Natural killer cell (primary cell): ENCODE results near the gene ZNF648. TPM values are rescaled to one million over a fixed set of nuclear protein-coding genes. Genes with fewer than 3 reads are reported as not detected.

ENCODE experiments used
- ATAC-seq, 3 donors: fragments of 150-1000 bp in 2 of 3; fragments of 200-7000 bp in 1 of 3; cut with Tn5 transposase; 1 replicate in 1 of 3; 2 replicates in 2 of 3; pipeline ENCODE4 v1.10.0; 2021; ENCODE audit warnings: mild to moderate bottlenecking in 2 of 3, moderate library complexity in 2 of 3
- DNase-seq, 2 donors: peaks; one replicate each; pipeline versions ENCODE4 v3.0.0 to v3.0.0-alpha.2; 2013 to 2021; ENCODE audit warnings: mixed read lengths in 1 of 2
- H3K27ac ChIP-seq: one replicate; pipeline ENCODE4 v1.5.1; 2013; ENCODE audit warnings: mild to moderate bottlenecking, low read length
- H3K27me3 ChIP-seq: one replicate; pipeline ENCODE4 v1.6.1; 2013; ENCODE audit warnings: low read length; ENCODE audit not compliant: control insufficient read depth, insufficient read depth
- H3K36me3 ChIP-seq: one replicate; pipeline ENCODE4 v1.6.1; 2013; ENCODE audit warnings: low read length; ENCODE audit not compliant: control insufficient read depth, insufficient read depth
- H3K4me1 ChIP-seq: one replicate; pipeline ENCODE4 v1.6.1; 2013; ENCODE audit warnings: low read length; ENCODE audit not compliant: control insufficient read depth, insufficient read depth
- H3K4me3 ChIP-seq: one replicate; pipeline ENCODE4 v1.5.1; 2013; ENCODE audit warnings: low read length
- H3K9me3 ChIP-seq: one replicate; pipeline ENCODE4 v1.6.1; 2013; ENCODE audit warnings: low read length; ENCODE audit not compliant: control insufficient read depth, insufficient read depth
- H3K27ac Mint-ChIP-seq, 2 donors: one replicate each; pipeline ENCODE4 v1.8.0; 2022; ENCODE audit warnings: mild to moderate bottlenecking in 2 of 2, mixed read lengths in 2 of 2, moderate library complexity in 1 of 2
- H3K27me3 Mint-ChIP-seq, 2 donors: one replicate each; pipeline ENCODE4 v1.8.0; 2022; ENCODE audit warnings: low read depth in 2 of 2, mixed read lengths in 2 of 2
- H3K36me3 Mint-ChIP-seq: one replicate; pipeline ENCODE4 v1.8.0; 2022; ENCODE audit warnings: mixed read lengths
- H3K4me1 Mint-ChIP-seq, 2 donors: one replicate each; pipeline ENCODE4 v1.8.0; 2022; ENCODE audit warnings: mixed read lengths in 2 of 2
- H3K4me3 Mint-ChIP-seq: one replicate; pipeline ENCODE4 v1.8.0; 2022; ENCODE audit warnings: mild to moderate bottlenecking, moderate library complexity, mixed read lengths
- H3K9me3 Mint-ChIP-seq, 2 donors: one replicate each; pipeline ENCODE4 v1.8.0; 2022; ENCODE audit warnings: mixed read lengths in 2 of 2
- CTCF ChIP-seq: fragments of 200-600 bp; IDR thresholded peaks from one replicate; pipeline ENCODE4 v1.8.0; 2022; ENCODE audit warnings: antibody characterized with exemption
- WGBS: methylation state at CpG from one replicate; pipeline ENCODE4 v1.1.7; 2013; ENCODE audit warnings: missing lambda C conversion rate; ENCODE audit not compliant: insufficient coverage; 5-methylcytosine and 5-hydroxymethylcytosine counted together
- intact Hi-C: fragments of 100-400 bp; cut with micrococcal nuclease; formaldehyde crosslinking; loops from one replicate; pipeline ENCODE4 v1.14.2; 2022
- total RNA-seq, 4 donors: library from RNA; stranded (reverse); fragments of 120-200 nt in 1 of 4; gene quantifications; one replicate each; pipeline versions ENCODE4 v1.2.3 to v1.2.4, GENCODE V29; 2013 to 2022

Gene ZNF648
- total RNA-seq, 3 donors from 2014 or later (not counting 1 experiment from before 2014, with no cell fraction given), result not detected

GRCh38 chr1:182080955-182081582, 19.6 kb upstream of the ZNF648 start:
- H3K27me3 ChIP-seq, result no peaks in the 10 kb centered on the region
- ATAC-seq (no peak), DNase-seq (peak in 1 of 2 donors; percentile 65)
- H3K36me3 ChIP-seq, result no peaks in the 10 kb centered on the region
- Mint-ChIP-seq H3K27ac (no peak overlapping the region), H3K9me3 (no peaks in the 10 kb centered on the region), H3K4me1 (peaks cover 5 to 8% of the 10 kb centered on the region in 2 donors), H3K4me3 (no peak overlapping the region), H3K27me3 (no peaks in the 10 kb centered on the region), H3K36me3 (no peaks in the 10 kb centered on the region)
- H3K4me1 ChIP-seq, result peaks cover 5% of the 10 kb centered on the region
- H3K27ac ChIP-seq, result no peak overlapping the region
- intact Hi-C loops, result loop anchor here (1.0 kb wide), 1 partner anchor 602 kb away; no protein-coding TSS in a partner anchor
- no peak overlapping the region for H3K4me3 ChIP-seq
- TF ChIP-seq CTCF, result peak; percentile 48
- H3K9me3 ChIP-seq, result no peaks in the 10 kb centered on the region
- WGBS, result 94% methylated on average over 1 of the region's 1 CpG

GRCh38 chr1:182080040-182080439, 18.5 kb upstream of the ZNF648 start:
- intact Hi-C loops, result no loop called here
- Histone ChIP-seq H3K27ac (no peak overlapping the region), H3K9me3 (no peaks in the 10 kb centered on the region), H3K4me3 (no peak overlapping the region), H3K27me3 (no peaks in the 10 kb centered on the region), H3K36me3 (no peaks in the 10 kb centered on the region), H3K4me1 (peaks cover 5% of the 10 kb centered on the region)
- no peak for DNase-seq
- Mint-ChIP-seq H3K9me3 (no peaks in the 10 kb centered on the region), H3K4me3 (no peak overlapping the region), H3K4me1 (peaks cover 5 to 6% of the 10 kb centered on the region in 2 donors), H3K27me3 (no peaks in the 10 kb centered on the region), H3K27ac (no peak overlapping the region), H3K36me3 (no peaks in the 10 kb centered on the region)
- no peak for TF ChIP-seq CTCF
- no peak for ATAC-seq
- 57% methylated on average over 3 of the region's 3 CpGs for WGBS

GRCh38 chr1:182071924-182072323, 10.4 kb upstream of the ZNF648 start:
- TF ChIP-seq CTCF, result no peak
- no peak overlapping the region for H3K27ac Mint-ChIP-seq
- no peak overlapping the region for H3K4me3 Mint-ChIP-seq
- Histone ChIP-seq H3K27ac (no peak overlapping the region), H3K4me1 (no peaks in the 10 kb centered on the region), H3K4me3 (no peak overlapping the region), H3K9me3 (no peaks in the 10 kb centered on the region), H3K27me3 (peaks cover 2% of the 10 kb centered on the region), H3K36me3 (no peaks in the 10 kb centered on the region)
- intact Hi-C loops, result no loop called here
- H3K4me1 Mint-ChIP-seq, result peaks cover 0 to 7% of the 10 kb centered on the region in 2 donors
- peaks cover 6 to 12% of the 10 kb centered on the region in 2 donors for H3K27me3 Mint-ChIP-seq
- ATAC-seq, result no peak
- 89% methylated on average over 4 of the region's 4 CpGs for WGBS
- H3K9me3 Mint-ChIP-seq, result no peaks in the 10 kb centered on the region
- H3K36me3 Mint-ChIP-seq, result no peaks in the 10 kb centered on the region
- DNase-seq, result no peak

GRCh38 chr1:182069028-182069466, 7.5 kb upstream of the ZNF648 start:
- WGBS, result 19% methylated on average over 9 of the region's 12 CpGs
- ATAC-seq, result peak in 1 of 3 donors; percentile 65
- H3K9me3 Mint-ChIP-seq, result no peaks in the 10 kb centered on the region

More at GRCh38 chr1:182069028-182069466, 7.5 kb upstream of the ZNF648 start:
- H3K27me3 ChIP-seq, result peaks cover 2% of the 10 kb centered on the region
- H3K36me3 Mint-ChIP-seq, result no peaks in the 10 kb centered on the region
- no peak overlapping the region for H3K4me3 ChIP-seq
- peak in 1 of 2 donors; percentile 55 for DNase-seq
- peak; percentile 30 for TF ChIP-seq CTCF
- H3K4me1 Mint-ChIP-seq, result peaks cover 0 to 7% of the 10 kb centered on the region in 2 donors
- H3K27me3 Mint-ChIP-seq, result peaks cover 15 to 24% of the 10 kb centered on the region in 2 donors
- no peaks in the 10 kb centered on the region for H3K4me1 ChIP-seq
- H3K27ac Mint-ChIP-seq, result no peak overlapping the region
- no peaks in the 10 kb centered on the region for H3K36me3 ChIP-seq
- no peak overlapping the region for H3K27ac ChIP-seq
- no peak overlapping the region for H3K4me3 Mint-ChIP-seq
- no peaks in the 10 kb centered on the region for H3K9me3 ChIP-seq
- intact Hi-C loops, result no loop called here
